IMR-90 (cell line): ENCODE data around the gene RABGAP1. TPM values are rescaled to one million over a fixed set of nuclear protein-coding genes. Genes with fewer than 3 reads are reported as not detected.

Experiments
- ATAC-seq: fragments of 200-7000 bp; cut with Tn5 transposase; 2 replicates; pipeline ENCODE4 v1.9.1; 2020; ENCODE audit warnings: low read depth, mild to moderate bottlenecking, moderate library complexity
- BruUV-seq: library from RNA; stranded (reverse); fragments of 400-500 nt; replicated peaks from 2 replicates; lab custom pipeline; 2021; lab: Mats Ljungman, UMichigan
- CTCF ChIA-PET: fragments of 300-600 bp; formaldehyde crosslinking; extraction: SDS; loops from one replicate; lab custom pipeline; 2021; ENCODE audit warnings: antibody characterized with exemption; lab: Yijun Ruan, JAX
- POLR2A ChIA-PET: fragments of 300-600 bp; sonication (Branson Sonifier 250); formaldehyde crosslinking; loops from one replicate; lab custom pipeline; 2022; ENCODE audit warnings: antibody characterized with exemption; ENCODE audit not compliant: unreplicated experiment; lab: Charles Lee
- DNase-seq: peaks from one replicate; pipeline ENCODE4 v3.0.0; 2013
- H2AFZ ChIP-seq: replicated peaks from 2 replicates; pipeline ENCODE3; 2013; ENCODE audit warnings: low read length, mild to moderate bottlenecking; ENCODE audit not compliant: poor library complexity
- H2AK5ac ChIP-seq: 2 replicates; pipeline ENCODE4 v1.6.1; 2013; ENCODE audit warnings: low read depth, low read length, inconsistent platforms
- H2AK9ac ChIP-seq: replicated peaks from 2 replicates; pipeline ENCODE3; 2013; ENCODE audit warnings: mild to moderate bottlenecking, low read depth, low read length, moderate library complexity; ENCODE audit not compliant: poor library complexity
- H2BK120ac ChIP-seq: 2 replicates; pipeline ENCODE4 v1.6.1; 2013; ENCODE audit warnings: low read depth, low read length, inconsistent platforms
- H2BK15ac ChIP-seq: 3 replicates; pipeline ENCODE4 v1.6.1; 2013; ENCODE audit warnings: low read depth, low read length, inconsistent platforms
- H2BK20ac ChIP-seq: 2 replicates; pipeline ENCODE4 v1.6.1; 2013; ENCODE audit warnings: low read depth, mild to moderate bottlenecking, inconsistent platforms, low read length, moderate library complexity
- H2BK5ac ChIP-seq: 2 replicates; pipeline ENCODE4 v1.6.1; 2013; ENCODE audit warnings: mild to moderate bottlenecking, low read depth, low read length, inconsistent platforms; ENCODE audit not compliant: poor library complexity, severe bottlenecking
- H3K14ac ChIP-seq: replicated peaks from 2 replicates; pipeline ENCODE4 v1.6.1; 2013; ENCODE audit warnings: low read depth, low read length, inconsistent platforms
- H3K18ac ChIP-seq: 2 replicates; pipeline ENCODE4 v1.6.1; 2013; ENCODE audit warnings: low read depth, low read length, control low read depth
- H3K23ac ChIP-seq: 2 replicates; pipeline ENCODE4 v1.6.1; 2013; ENCODE audit warnings: low read depth, low read length, inconsistent platforms
- H3K27ac ChIP-seq: 2 replicates; pipeline ENCODE4 v1.5.1; 2013; ENCODE audit warnings: mild to moderate bottlenecking, control low read depth, low read length; ENCODE audit not compliant: insufficient read depth
- H3K27me3 ChIP-seq: 2 replicates; pipeline ENCODE4 v1.6.1; 2013; ENCODE audit warnings: low read length; ENCODE audit not compliant: control insufficient read depth, insufficient read depth
- H3K36me3 ChIP-seq: 2 replicates; pipeline ENCODE4 v1.6.1; 2013; ENCODE audit warnings: low read length, mixed read lengths; ENCODE audit not compliant: control insufficient read depth, insufficient read depth
- H3K4ac ChIP-seq: 2 replicates; pipeline ENCODE4 v1.6.1; 2013; ENCODE audit warnings: low read depth, low read length, inconsistent platforms
- H3K4me1 ChIP-seq: 2 replicates; pipeline ENCODE4 v1.6.1; 2013; ENCODE audit warnings: low read length, mixed read lengths; ENCODE audit not compliant: control insufficient read depth, insufficient read depth
- H3K4me2 ChIP-seq: 2 replicates; pipeline ENCODE4 v1.6.1; 2013; ENCODE audit warnings: low read depth, mild to moderate bottlenecking, control low read depth, low read length, moderate library complexity
- H3K4me3 ChIP-seq: 2 replicates; pipeline ENCODE4 v1.5.1; 2013; ENCODE audit warnings: low read depth, mild to moderate bottlenecking, control low read depth, low read length, moderate library complexity; ENCODE audit not compliant: insufficient read depth
- H3K56ac ChIP-seq: 2 replicates; pipeline ENCODE4 v1.6.1; 2013; ENCODE audit warnings: low read length, inconsistent platforms; ENCODE audit not compliant: insufficient read depth; ENCODE audit errors: extremely low read depth
- H3K79me1 ChIP-seq, 2 experiments: 2 replicates each; pipeline ENCODE4 v1.6.1; 2013; ENCODE audit warnings: low read length in 2 of 2, inconsistent platforms in 1 of 2, low read depth in 1 of 2
- H3K9ac ChIP-seq: 2 replicates; pipeline ENCODE4 v1.6.1; 2013; ENCODE audit warnings: low read depth, low read length, control low read depth
- H3K9me1 ChIP-seq: 2 replicates; pipeline ENCODE4 v1.6.1; 2013; ENCODE audit warnings: low read length, inconsistent platforms; ENCODE audit not compliant: insufficient read depth
- H3K9me3 ChIP-seq: 2 replicates; pipeline ENCODE4 v1.6.1; 2013; ENCODE audit warnings: low read length; ENCODE audit not compliant: control insufficient read depth, insufficient read depth
- H4K20me1 ChIP-seq: 2 replicates; pipeline ENCODE4 v1.6.1; 2013; ENCODE audit warnings: low read length, inconsistent platforms; ENCODE audit not compliant: insufficient read depth
- H4K5ac ChIP-seq: 2 replicates; pipeline ENCODE4 v1.6.1; 2013; ENCODE audit warnings: mild to moderate bottlenecking, low read depth, low read length, control low read depth
- H4K8ac ChIP-seq, 2 experiments: 2 replicates each; pipeline ENCODE4 v1.6.1; 2013; ENCODE audit warnings: low read depth in 2 of 2, low read length in 2 of 2, control low read depth in 1 of 2, inconsistent platforms in 1 of 2
- H4K91ac ChIP-seq: 2 replicates; pipeline ENCODE4 v1.6.1; 2013; ENCODE audit warnings: low read depth, low read length, inconsistent platforms; ENCODE audit not compliant: insufficient read depth
- BHLHE40 ChIP-seq: fragments of 150-350 bp; IDR thresholded peaks from 2 replicates; pipeline ENCODE4 v1.6.1; 2016; ENCODE audit warnings: mild to moderate bottlenecking, low read depth, low read length
- CEBPB ChIP-seq: IDR thresholded peaks from 2 replicates; pipeline ENCODE4 v1.6.1; 2012; ENCODE audit warnings: low read depth, low read length, improper control_type of control experiment
- CHD1 ChIP-seq: IDR thresholded peaks from 2 replicates; pipeline ENCODE4 v1.6.1; 2012; ENCODE audit warnings: low read depth, low read length, improper control_type of control experiment
- ELK1 ChIP-seq: fragments of 150-350 bp; IDR thresholded peaks from 2 replicates; pipeline ENCODE4 v1.6.1; 2016; ENCODE audit warnings: low read depth, mild to moderate bottlenecking, low read length, moderate library complexity, borderline replicate concordance
- MAFK ChIP-seq: IDR thresholded peaks from 2 replicates; pipeline ENCODE4 v1.6.1; 2012; ENCODE audit warnings: low read depth, low read length, improper control_type of control experiment
- MXI1 ChIP-seq: IDR thresholded peaks from 2 replicates; pipeline ENCODE4 v1.6.1; 2012; ENCODE audit warnings: low read depth, mild to moderate bottlenecking, low read length, moderate library complexity, borderline replicate concordance
- NFE2L2 ChIP-seq: fragments of 150-350 bp; IDR thresholded peaks from 2 replicates; pipeline ENCODE4 v1.6.1; 2016; ENCODE audit warnings: low read depth, mild to moderate bottlenecking, low read length
- POLR2A ChIP-seq: IDR thresholded peaks from 2 replicates; pipeline ENCODE4 v1.6.1; 2012; ENCODE audit warnings: mild to moderate bottlenecking, low read depth, low read length
- RCOR1 ChIP-seq: IDR thresholded peaks from 2 replicates; pipeline ENCODE4 v1.6.1; 2012; ENCODE audit warnings: mild to moderate bottlenecking, low read length, improper control_type of control experiment; ENCODE audit not compliant: insufficient replicate concordance
- RFX5 ChIP-seq: IDR thresholded peaks from 2 replicates; pipeline ENCODE4 v1.8.0; 2012; ENCODE audit warnings: low read depth, mild to moderate bottlenecking, low read length, moderate library complexity
- SMC3 ChIP-seq: fragments of 150-350 bp; IDR thresholded peaks from 2 replicates; pipeline ENCODE4 v1.6.1; 2016; ENCODE audit warnings: low read depth, mild to moderate bottlenecking, antibody characterized with exemption, low read length, moderate library complexity
- USF2 ChIP-seq: fragments of 150-350 bp; IDR thresholded peaks from 2 replicates; pipeline ENCODE4 v1.6.1; 2017; ENCODE audit warnings: mild to moderate bottlenecking, antibody characterized with exemption, low read length, low read depth
- WGBS, 2 experiments: methylation state at CpG; one replicate each; pipeline versions ENCODE4 v1.1.5 to v1.1.7; 2013; ENCODE audit warnings: missing lambda C conversion rate in 2 of 2; ENCODE audit not compliant: insufficient read length in 1 of 2; ENCODE audit errors: extremely low coverage in 2 of 2; 5-methylcytosine and 5-hydroxymethylcytosine counted together
- dilution Hi-C: fragments of 300-500 bp; cut with HindIII; formaldehyde crosslinking; loops from one replicate; pipeline ENCODE4 v1.14.3; 2018; ENCODE audit warnings: low sequenced_read_pairs; ENCODE audit not compliant: unreplicated experiment
- in situ Hi-C: fragments of 300-500 bp; cut with MboI; formaldehyde crosslinking; loops from 3 replicates; pipeline ENCODE4 v1.14.3; 2019; ENCODE audit warnings: low sequenced_read_pairs, inconsistent platforms, mixed read lengths
- intact Hi-C: fragments of 100-400 bp; cut with micrococcal nuclease; formaldehyde crosslinking; loops from 2 replicates; pipeline ENCODE4 v1.10.0; 2022
- polyA plus RNA-seq, 3 experiments: library from polyadenylated mRNA; depleted of rRNA; stranded (reverse); fragments of >200 nt; gene quantifications; 2 replicates each; pipeline ENCODE4 v1.2.3, GENCODE V29; 2012; ENCODE audit warnings: low replicate concordance in 1 of 3
- total RNA-seq: library from RNA; depleted of rRNA; stranded (reverse); fragments of >200 nt; gene quantifications from 2 replicates; pipeline ENCODE4 v1.2.3, GENCODE V29; 2012

RABGAP1 gene
- total and polyA plus RNA-seq, 2 of the 4 experiments (the other 2 are of a cell fraction) = 20.0 to 53.9 TPM

- dilution Hi-C loops (loop anchor here (25.0 kb wide), 1 partner anchor 101 kb away; no protein-coding TSS in a partner anchor), intact Hi-C loops (no loop called here), in situ Hi-C loops (loop anchor here (10.0 kb wide), 1 partner anchor 133 kb away; no protein-coding TSS in a partner anchor)
- no peak overlapping the region for H3K23ac ChIP-seq
- H3K27me3 ChIP-seq = no peaks in the 10 kb centered on the region
- no CpG with 5 or more reads among the region's 2 CpGs for WGBS, 2 experiments
- H4K5ac ChIP-seq = no peak overlapping the region
- DNase-seq = no peak
- no peak overlapping the region for H4K8ac ChIP-seq
- peaks cover 3 to 27% of the 10 kb centered on the region in 2 experiments for H3K79me1 ChIP-seq
- 0 out of 2 replicates have a peak, but pooled peaks cover 2% of the 10 kb centered on the region for H3K9me1 ChIP-seq
- POLR2A ChIA-PET = no interaction called here
- H2AFZ ChIP-seq = no peak overlapping the region
- no peak overlapping the region for H3K9ac ChIP-seq
- H3K27ac ChIP-seq = no peak overlapping the region
- H3K14ac ChIP-seq = no peak overlapping the region
- no peaks in the 10 kb centered on the region for H3K4me1 ChIP-seq
- BruUV-seq = no TSS peak
- H3K56ac ChIP-seq = no peak overlapping the region
- no peaks in the 10 kb centered on the region for H3K9me3 ChIP-seq
- H3K4me2 ChIP-seq = no peak overlapping the region
- H4K20me1 ChIP-seq = peaks cover 3% of the 10 kb centered on the region; the same call in 1 of the 2 replicates
- peaks cover 20% of the 10 kb centered on the region for H3K36me3 ChIP-seq
- ATAC-seq = no peak
- no peak overlapping the region for H3K4ac ChIP-seq
- CTCF ChIA-PET = no interaction called here
- H2BK20ac ChIP-seq = no peak overlapping the region
- no peak overlapping the region for H2BK5ac ChIP-seq
- no peak for TF ChIP-seq ELK1
- no peak for TF ChIP-seq MAFK
- TF ChIP-seq CEBPB = no peak
- no peak for TF ChIP-seq RCOR1
- no peak for TF ChIP-seq SMC3
- no peak for TF ChIP-seq CHD1
- TF ChIP-seq NFE2L2 = no peak
- no peak for TF ChIP-seq BHLHE40
- TF ChIP-seq MXI1 = no peak
- no peak for TF ChIP-seq POLR2A
- no peak for TF ChIP-seq RFX5
- TF ChIP-seq USF2 = no peak
- H2BK120ac ChIP-seq = no peak overlapping the region
- H2AK5ac ChIP-seq = no peak overlapping the region
- H3K4me3 ChIP-seq = no peak overlapping the region
- no peak overlapping the region for H4K91ac ChIP-seq
- no peak overlapping the region for H2BK15ac ChIP-seq
- no peak overlapping the region for H3K18ac ChIP-seq
- H2AK9ac ChIP-seq = no peak overlapping the region
Measured at GRCh38 chr9:122988141-122988540, 47.3 kb downstream of the RABGAP1 start.
